Keratinocyte (primary cell): ENCODE measurements around the gene ASB13.

Experiments used
- EZH2 ChIP-seq: IDR thresholded peaks from one replicate; pipeline ENCODE4 v1.6.1; 2012; ENCODE audit warnings: inconsistent platforms, mild to moderate bottlenecking, low read length, moderate library complexity
- TF ChIP-seq, protein P1 (sequence below), 3 experiments: IDR thresholded peaks in 1 of 3; conservative IDR thresholded peaks in 1 of 3; optimal IDR thresholded peaks in 1 of 3; 2 replicates in 2 of 3; 3 replicates in 1 of 3; pipeline versions ENCODE3 to v1.5.1; 2011; ENCODE audit warnings: low read length in 3 of 3, mild to moderate bottlenecking in 3 of 3, moderate library complexity in 2 of 3, control low read depth in 1 of 3, inconsistent platforms in 1 of 3; ENCODE audit not compliant: insufficient read depth in 2 of 3; ENCODE audit errors: extremely low read depth in 1 of 3

DNA sequence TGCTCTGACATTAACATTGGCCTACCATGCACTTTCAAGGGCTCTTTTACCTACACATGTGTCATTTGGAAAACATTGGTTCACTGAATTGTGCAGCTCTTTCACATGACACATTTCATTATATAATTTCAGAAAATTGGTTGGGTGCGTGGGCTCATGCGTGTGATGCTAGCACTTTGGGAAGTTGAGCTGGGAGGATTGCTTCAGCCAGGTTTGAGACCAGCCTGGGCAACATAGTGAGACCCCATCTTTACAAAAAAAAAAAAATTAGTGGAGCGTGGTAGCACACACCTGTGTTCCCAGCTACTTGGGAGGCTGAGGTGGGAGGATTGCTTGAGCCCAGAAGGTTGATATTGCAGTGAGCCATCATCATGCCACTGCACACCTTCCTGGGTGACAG, 22.2 kb upstream of the ASB13 start:
- no peak for TF ChIP-seq EZH2
- TF ChIP-seq, protein P1, sequence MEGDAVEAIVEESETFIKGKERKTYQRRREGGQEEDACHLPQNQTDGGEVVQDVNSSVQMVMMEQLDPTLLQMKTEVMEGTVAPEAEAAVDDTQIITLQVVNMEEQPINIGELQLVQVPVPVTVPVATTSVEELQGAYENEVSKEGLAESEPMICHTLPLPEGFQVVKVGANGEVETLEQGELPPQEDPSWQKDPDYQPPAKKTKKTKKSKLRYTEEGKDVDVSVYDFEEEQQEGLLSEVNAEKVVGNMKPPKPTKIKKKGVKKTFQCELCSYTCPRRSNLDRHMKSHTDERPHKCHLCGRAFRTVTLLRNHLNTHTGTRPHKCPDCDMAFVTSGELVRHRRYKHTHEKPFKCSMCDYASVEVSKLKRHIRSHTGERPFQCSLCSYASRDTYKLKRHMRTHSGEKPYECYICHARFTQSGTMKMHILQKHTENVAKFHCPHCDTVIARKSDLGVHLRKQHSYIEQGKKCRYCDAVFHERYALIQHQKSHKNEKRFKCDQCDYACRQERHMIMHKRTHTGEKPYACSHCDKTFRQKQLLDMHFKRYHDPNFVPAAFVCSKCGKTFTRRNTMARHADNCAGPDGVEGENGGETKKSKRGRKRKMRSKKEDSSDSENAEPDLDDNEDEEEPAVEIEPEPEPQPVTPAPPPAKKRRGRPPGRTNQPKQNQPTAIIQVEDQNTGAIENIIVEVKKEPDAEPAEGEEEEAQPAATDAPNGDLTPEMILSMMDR (optimal IDR thresholded peaks at IDR 0.05 in 1 of 3, IDR thresholded peaks at IDR 0.05 in 1 of 3, conservative IDR thresholded peaks at IDR 0.05 in 1 of 3; ENCODE audit: extremely low read depth in 1 of 3, insufficient read depth in 2 of 3, low read length in 3 of 3) = no peak
